ENCODE results near the gene CD2AP.

The CD2AP gene

GRCh38 chr6:47661960-47662359, 184.4 kb downstream of the CD2AP start:
- TF ChIP-seq FOXP2 (optimal IDR thresholded peaks at IDR 0.05; ENCODE audit: borderline replicate concordance, extremely low read depth, extremely low read length, insufficient read depth), result no peak
- TF ChIP-seq TAF1 (IDR thresholded peaks at IDR 0.05; ENCODE audit: borderline replicate concordance, insufficient read depth, low read length), result no peak
- TF ChIP-seq SIN3A (IDR thresholded peaks at IDR 0.05; ENCODE audit: borderline replicate concordance, insufficient read depth, low read length), result no peak
- TF ChIP-seq, protein P1, sequence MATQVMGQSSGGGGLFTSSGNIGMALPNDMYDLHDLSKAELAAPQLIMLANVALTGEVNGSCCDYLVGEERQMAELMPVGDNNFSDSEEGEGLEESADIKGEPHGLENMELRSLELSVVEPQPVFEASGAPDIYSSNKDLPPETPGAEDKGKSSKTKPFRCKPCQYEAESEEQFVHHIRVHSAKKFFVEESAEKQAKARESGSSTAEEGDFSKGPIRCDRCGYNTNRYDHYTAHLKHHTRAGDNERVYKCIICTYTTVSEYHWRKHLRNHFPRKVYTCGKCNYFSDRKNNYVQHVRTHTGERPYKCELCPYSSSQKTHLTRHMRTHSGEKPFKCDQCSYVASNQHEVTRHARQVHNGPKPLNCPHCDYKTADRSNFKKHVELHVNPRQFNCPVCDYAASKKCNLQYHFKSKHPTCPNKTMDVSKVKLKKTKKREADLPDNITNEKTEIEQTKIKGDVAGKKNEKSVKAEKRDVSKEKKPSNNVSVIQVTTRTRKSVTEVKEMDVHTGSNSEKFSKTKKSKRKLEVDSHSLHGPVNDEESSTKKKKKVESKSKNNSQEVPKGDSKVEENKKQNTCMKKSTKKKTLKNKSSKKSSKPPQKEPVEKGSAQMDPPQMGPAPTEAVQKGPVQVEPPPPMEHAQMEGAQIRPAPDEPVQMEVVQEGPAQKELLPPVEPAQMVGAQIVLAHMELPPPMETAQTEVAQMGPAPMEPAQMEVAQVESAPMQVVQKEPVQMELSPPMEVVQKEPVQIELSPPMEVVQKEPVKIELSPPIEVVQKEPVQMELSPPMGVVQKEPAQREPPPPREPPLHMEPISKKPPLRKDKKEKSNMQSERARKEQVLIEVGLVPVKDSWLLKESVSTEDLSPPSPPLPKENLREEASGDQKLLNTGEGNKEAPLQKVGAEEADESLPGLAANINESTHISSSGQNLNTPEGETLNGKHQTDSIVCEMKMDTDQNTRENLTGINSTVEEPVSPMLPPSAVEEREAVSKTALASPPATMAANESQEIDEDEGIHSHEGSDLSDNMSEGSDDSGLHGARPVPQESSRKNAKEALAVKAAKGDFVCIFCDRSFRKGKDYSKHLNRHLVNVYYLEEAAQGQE (IDR thresholded peaks at IDR 0.05; ENCODE audit: insufficient read depth in 1 of 2, low read depth in 2 of 2, low read length in 2 of 2), result no peak

DNA sequence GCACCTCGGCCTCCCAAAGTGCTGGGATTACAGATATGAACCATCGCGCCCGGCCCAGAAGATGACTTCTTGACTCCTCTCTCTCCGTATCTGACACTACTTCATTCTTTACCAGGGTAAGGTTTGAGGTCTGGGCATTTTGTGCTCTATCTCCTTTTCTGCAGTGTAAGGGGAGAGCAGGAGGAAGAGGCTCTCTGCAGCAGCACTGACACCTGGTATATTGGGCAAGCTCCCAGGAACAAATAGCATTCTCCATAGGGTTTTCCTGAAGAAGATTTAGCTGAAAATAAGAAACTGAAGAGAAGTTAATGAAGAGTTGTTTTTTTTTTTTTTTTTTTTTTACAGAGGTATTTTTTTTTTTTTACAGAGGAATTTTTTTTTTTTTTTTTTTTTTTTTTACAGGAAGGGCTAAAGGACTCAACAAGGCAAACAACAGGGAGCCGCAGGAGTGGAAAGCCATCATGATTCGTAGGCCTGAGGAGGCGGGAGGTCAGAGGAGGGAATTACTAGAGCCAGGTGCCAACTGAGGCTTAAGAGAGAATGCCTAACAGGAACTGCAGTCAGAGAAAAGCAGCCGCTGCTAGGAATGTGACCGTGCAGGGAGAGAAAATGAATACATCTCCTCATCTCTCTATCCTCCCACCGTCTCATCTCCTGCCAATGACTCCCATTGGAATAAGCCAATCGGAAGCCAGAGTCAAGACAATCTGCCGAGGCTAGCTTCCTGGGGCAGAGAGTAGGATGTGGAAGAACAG, 186.1 kb downstream of the CD2AP start:
- TF ChIP-seq FOXP2 (optimal IDR thresholded peaks at IDR 0.05; ENCODE audit: borderline replicate concordance, extremely low read depth, extremely low read length, insufficient read depth) (no peak), SIN3A (IDR thresholded peaks at IDR 0.05; ENCODE audit: borderline replicate concordance, insufficient read depth, low read length) (no peak), POLR2AphosphoS5 (IDR thresholded peaks at IDR 0.05; ENCODE audit: low read depth, low read length) (no peak), TAF1 (IDR thresholded peaks at IDR 0.05; ENCODE audit: borderline replicate concordance, insufficient read depth, low read length) (no peak)
- TF ChIP-seq, protein P1 (IDR thresholded peaks at IDR 0.05; ENCODE audit: insufficient read depth in 1 of 2, low read depth in 2 of 2, low read length in 2 of 2), result no peak

GRCh38 chr6:47665112-47665511, 187.5 kb downstream of the CD2AP start:
- TF ChIP-seq POLR2AphosphoS5 (IDR thresholded peaks at IDR 0.05; ENCODE audit: low read depth, low read length) (no peak), TAF1 (IDR thresholded peaks at IDR 0.05; ENCODE audit: borderline replicate concordance, insufficient read depth, low read length) (no peak), SIN3A (IDR thresholded peaks at IDR 0.05; ENCODE audit: borderline replicate concordance, insufficient read depth, low read length) (no peak), FOXP2 (optimal IDR thresholded peaks at IDR 0.05; ENCODE audit: borderline replicate concordance, extremely low read depth, extremely low read length, insufficient read depth) (no peak)
- TF ChIP-seq, protein P1 (IDR thresholded peaks at IDR 0.05; ENCODE audit: insufficient read depth in 1 of 2, low read depth in 2 of 2, low read length in 2 of 2), result no peak

- no peak for TF ChIP-seq TAF1 (IDR thresholded peaks at IDR 0.05; ENCODE audit: borderline replicate concordance, insufficient read depth, low read length)
- TF ChIP-seq, protein P1 (IDR thresholded peaks at IDR 0.05; ENCODE audit: insufficient read depth in 1 of 2, low read depth in 2 of 2, low read length in 2 of 2), result no peak
- TF ChIP-seq POLR2AphosphoS5 (IDR thresholded peaks at IDR 0.05; ENCODE audit: low read depth, low read length), result no peak
- no peak for TF ChIP-seq FOXP2 (optimal IDR thresholded peaks at IDR 0.05; ENCODE audit: borderline replicate concordance, extremely low read depth, extremely low read length, insufficient read depth)
- TF ChIP-seq SIN3A (IDR thresholded peaks at IDR 0.05; ENCODE audit: borderline replicate concordance, insufficient read depth, low read length), result no peak
Observed at GRCh38 chr6:47669684-47670513, 192.3 kb downstream of the CD2AP start.

Measured in PFSK-1 (cell line).